Ovary (tissue), 9 donors: ENCODE data around the gene HECW1. TPM values are rescaled to one million over a fixed set of nuclear protein-coding genes. Genes with fewer than 3 reads are reported as not detected.

ENCODE experiments used
- DNase-seq, 5 donors: peaks; one replicate each; pipeline ENCODE4 v3.0.0-alpha.2; 2019 to 2020
- H3K27ac ChIP-seq, 2 donors: fragments of 200-600 bp; one replicate each; pipeline versions ENCODE4 v1.5.1 to v1.8.0; 2019 to 2022
- H3K27me3 ChIP-seq: fragments of 200-600 bp; one replicate; pipeline ENCODE4 v1.8.0; 2022
- H3K36me3 ChIP-seq: fragments of 200-600 bp; sonication (generic); one replicate; pipeline ENCODE4 v1.5.1; 2019
- H3K4me1 ChIP-seq: one replicate; pipeline ENCODE4 v1.8.1; 2013; ENCODE audit warnings: mild to moderate bottlenecking, moderate library complexity; ENCODE audit not compliant: insufficient read depth
- H3K4me3 ChIP-seq: fragments of 200-600 bp; sonication (generic); one replicate; pipeline ENCODE4 v1.5.1; 2017
- H3K9me3 ChIP-seq, 2 donors: fragments of 200-600 bp in 1 of 2; sonication (generic) in 1 of 2; one replicate each; pipeline versions ENCODE4 v1.5.1 to v1.8.1; 2013 to 2019; ENCODE audit warnings: mild to moderate bottlenecking in 1 of 2, moderate library complexity in 1 of 2
- CTCF ChIP-seq, 3 donors: fragments of 450-650 bp in 2 of 3; fragments of 200-600 bp in 1 of 3; IDR thresholded peaks; one replicate each; pipeline versions ENCODE4 v1.5.1 to v1.8.0; 2016 to 2022; ENCODE audit warnings: antibody characterized with exemption in 3 of 3, mild to moderate bottlenecking in 1 of 3
- EP300 ChIP-seq: sonication (generic); formaldehyde crosslinking; IDR thresholded peaks from one replicate; pipeline ENCODE4 v1.6.1; 2017; ENCODE audit warnings: antibody characterized with exemption
- POLR2A ChIP-seq: fragments of 450-650 bp; IDR thresholded peaks from one replicate; pipeline ENCODE4 v1.6.1; 2017; ENCODE audit warnings: antibody characterized with exemption, mild to moderate bottlenecking, moderate library complexity
- WGBS, 3 donors: extraction: QIAGEN DNeasy Blood & Tissue Kit in 1 of 3; methylation state at CpG; one replicate each; pipeline versions ENCODE4 v1.1.5 to v1.1.7; 2013 to 2017; 5-methylcytosine and 5-hydroxymethylcytosine counted together
- intact Hi-C, 4 donors: fragments of 100-400 bp; cut with DNase I; formaldehyde crosslinking; loops; one replicate each; pipeline versions ENCODE4 v1.11.0 to v1.15.1; 2022 to 2023
- polyA plus RNA-seq, 2 donors: library from polyadenylated mRNA; stranded (reverse); fragments of 200-250 nt in 1 of 2; fragments of 350-450 nt in 1 of 2; fragmentation: Illumina TruSeq in 1 of 2; extraction: RNeasy Lipid Tissue Mini Kit (QIAGEN cat#74804) in 1 of 2; gene quantifications; one replicate each; pipeline ENCODE4 v1.2.3, GENCODE V29; 2013 to 2014
- total RNA-seq, 7 donors: library from RNA; depleted of rRNA in 2 of 7; stranded (reverse); fragments of >200 nt in 2 of 7; fragmentation: NEBNext Ultra II Directional in 3 of 7; extraction: Animal tissue kit (Norgen Biotek cat#: 25700) in 3 of 7; gene quantifications; one replicate each; pipeline versions ENCODE4 v1.1.0 to v1.2.4, GENCODE V29; 2016 to 2023
- donor health status: DM: no; HTN: no; CAD: no; lungs with moderate emphysema.
- donor health status: DM: no; HTN: no; CAD: no.
- donor health status: Bipolar disorder and iron deficiency.
- donor health status: DM: yes; HTN: yes; CAD: no.
- donor health status: DM: no; HTN: no; CAD: no.
- donor health status: DM: yes; HTN: yes; CAD: no.

HECW1 gene
- total and polyA plus RNA-seq, 9 donors = 0.31 to 6.4 (median 1.8) TPM; not detected in 1

- no peak for DNase-seq
- H3K4me3 ChIP-seq = no peak overlapping the region
- H3K36me3 ChIP-seq = no peaks in the 10 kb centered on the region
- H3K9me3 ChIP-seq = no peaks in the 10 kb centered on the region
- no peaks in the 10 kb centered on the region for H3K4me1 ChIP-seq
- H3K27me3 ChIP-seq = no peaks in the 10 kb centered on the region
- 92 to 96% (median 94%) methylated on average over 7 of the region's 7 CpGs for WGBS, 3 donors
- intact Hi-C loops = no loop called here
- TF ChIP-seq CTCF (IDR thresholded peaks at IDR 0.05) (no peak), POLR2A (no peak), EP300 (no peak)
- no peak overlapping the region for H3K27ac ChIP-seq
Observed at GRCh38 chr7:43502941-43503340, 390.5 kb downstream of the HECW1 start.

GRCh38 chr7:43505412-43505811 is 393.0 kb downstream of the HECW1 start:
- Histone ChIP-seq H3K36me3 (no peaks in the 10 kb centered on the region), H3K4me1 (no peaks in the 10 kb centered on the region), H3K9me3 (no peaks in the 10 kb centered on the region), H3K4me3 (no peak overlapping the region), H3K27ac (no peak overlapping the region), H3K27me3 (no peaks in the 10 kb centered on the region)
- DNase-seq = no peak
- intact Hi-C loops = no loop called here
- TF ChIP-seq EP300 (no peak), CTCF (IDR thresholded peaks at IDR 0.05) (no peak), POLR2A (no peak)
- WGBS, 3 donors = 92 to 97% (median 95%) methylated on average over 2 of the region's 2 CpGs

GRCh38 chr7:43506460-43506859 is 394.0 kb downstream of the HECW1 start:
- Histone ChIP-seq H3K27me3 (no peaks in the 10 kb centered on the region), H3K4me3 (no peak overlapping the region), H3K9me3 (no peaks in the 10 kb centered on the region), H3K27ac (no peak overlapping the region), H3K36me3 (no peaks in the 10 kb centered on the region), H3K4me1 (no peaks in the 10 kb centered on the region)
- TF ChIP-seq POLR2A (no peak), EP300 (no peak), CTCF (IDR thresholded peaks at IDR 0.05) (no peak)
- WGBS, 3 donors = 89 to 90% (median 90%) methylated on average over 2 of the region's 2 CpGs
- intact Hi-C loops = no loop called here
- no peak for DNase-seq

- intact Hi-C loops = no loop called here
- TF ChIP-seq POLR2A = no peak
- no peak for TF ChIP-seq CTCF (IDR thresholded peaks at IDR 0.05)
- no peak for TF ChIP-seq EP300
- H3K4me3 ChIP-seq = no peak overlapping the region
- no peaks in the 10 kb centered on the region for H3K9me3 ChIP-seq
- no peak for DNase-seq
- no peaks in the 10 kb centered on the region for H3K27me3 ChIP-seq
- H3K4me1 ChIP-seq = no peaks in the 10 kb centered on the region
- no peak overlapping the region for H3K27ac ChIP-seq
- no peaks in the 10 kb centered on the region for H3K36me3 ChIP-seq
- 55 to 91% (median 84%) methylated on average over 1 of the region's 1 CpG for WGBS, 3 donors
Observed at GRCh38 chr7:43508461-43508860, 396.0 kb downstream of the HECW1 start.

GRCh38 chr7:43509906-43510305 is 397.5 kb downstream of the HECW1 start:
- DNase-seq = no peak
- Histone ChIP-seq H3K36me3 (no peaks in the 10 kb centered on the region), H3K4me1 (no peaks in the 10 kb centered on the region), H3K27ac (no peak overlapping the region), H3K27me3 (no peaks in the 10 kb centered on the region), H3K9me3 (no peaks in the 10 kb centered on the region), H3K4me3 (no peak overlapping the region)
- 86 to 90% (median 86%) methylated on average over 4 of the region's 4 CpGs for WGBS, 3 donors
- TF ChIP-seq CTCF (IDR thresholded peaks at IDR 0.05) (no peak), POLR2A (no peak), EP300 (no peak)
- intact Hi-C loops = no loop called here
